Peyer's patch (tissue), 4 donors: Measurements from ENCODE around the gene MAP1LC3A.

Source experiments
- CTCF ChIP-seq, 6 experiments: fragments of 450-650 bp in 4 of 6; fragments of 200-600 bp in 2 of 6; sonication (generic) in 1 of 6; IDR thresholded peaks; one replicate each; pipeline ENCODE4 v1.5.1; 2017 to 2019; ENCODE audit warnings: antibody characterized with exemption in 6 of 6, mild to moderate bottlenecking in 3 of 6, moderate library complexity in 1 of 6
- POLR2A ChIP-seq, 2 donors: fragments of 450-650 bp; IDR thresholded peaks; one replicate each; pipeline ENCODE4 v1.5.1; 2017; ENCODE audit warnings: antibody characterized with exemption in 2 of 2, mild to moderate bottlenecking in 2 of 2, moderate library complexity in 2 of 2

DNA sequence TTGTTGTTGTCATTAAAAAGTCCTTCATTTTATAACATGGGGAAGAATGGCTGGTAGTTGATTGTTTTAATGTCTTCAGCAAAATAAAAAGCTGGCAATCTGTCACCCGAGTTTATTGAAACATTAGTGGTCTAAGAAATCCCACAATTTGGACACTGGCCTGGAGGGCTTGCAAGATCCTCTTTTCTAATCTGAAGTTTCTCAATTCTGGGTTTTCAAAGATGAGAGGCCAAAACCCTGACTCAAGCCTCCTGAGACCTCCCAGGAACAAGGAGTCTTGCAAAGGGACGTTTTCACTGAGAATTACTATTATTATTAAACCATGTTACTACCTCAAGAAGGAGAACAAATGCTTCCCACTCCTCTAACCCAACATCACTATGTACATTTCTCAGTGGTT lies 19.5 kb downstream of the MAP1LC3A start:
- TF ChIP-seq CTCF (IDR thresholded peaks at IDR 0.05), result no peak
- TF ChIP-seq POLR2A (IDR thresholded peaks at IDR 0.05), result no peak
